OCI-LY3 (cell line): ENCODE data around the gene NCBP1.

ENCODE experiments used
- H2AFZ ChIP-seq: fragments of 200-600, 300-600 bp; shearing (Covaris generic); 2 replicates; pipeline ENCODE4 v1.6.0; 2014; ENCODE audit warnings: antibody characterized with exemption, low read depth, low read length
- H3K27ac ChIP-seq: fragments of 200-600, 300-600 bp; sonication (generic); 2 replicates; pipeline ENCODE4 v1.5.1; 2014; ENCODE audit warnings: mild to moderate bottlenecking, low read length, moderate library complexity, mixed read lengths
- H3K27me3 ChIP-seq: fragments of 200-600, 300-600 bp; sonication (generic); 2 replicates; pipeline ENCODE4 v1.6.1; 2014; ENCODE audit warnings: low read depth, low read length, mixed read lengths
- H3K36me3 ChIP-seq: fragments of 200-600, 300-600 bp; sonication (generic); replicated peaks from 2 replicates; pipeline ENCODE3; 2014; ENCODE audit warnings: low read depth, low read length, mixed read lengths
- H3K4me1 ChIP-seq: fragments of 300-600, 200-600 bp; sonication (generic); 2 replicates; pipeline ENCODE4 v1.6.1; 2014; ENCODE audit warnings: low read length, mixed read lengths
- H3K4me2 ChIP-seq: fragments of 200-600, 300-600 bp; sonication (generic); 2 replicates; pipeline ENCODE4 v1.6.1; 2014; ENCODE audit warnings: low read length, mixed read lengths
- H3K4me3 ChIP-seq: fragments of 300-600, 200-600 bp; sonication (generic); 2 replicates; pipeline ENCODE4 v1.5.1; 2014; ENCODE audit warnings: antibody characterized with exemption, mild to moderate bottlenecking, low read length, moderate library complexity
- H3K79me2 ChIP-seq: fragments of 300-600, 200-600 bp; shearing (Covaris generic); 2 replicates; pipeline ENCODE4 v1.6.1; 2014; ENCODE audit warnings: mild to moderate bottlenecking, low read length, mixed read lengths
- H3K9ac ChIP-seq: fragments of 300-600, 200-600 bp; shearing (Covaris generic); 2 replicates; pipeline ENCODE4 v1.6.0; 2014; ENCODE audit warnings: mild to moderate bottlenecking, low read length, moderate library complexity
- H3K9me3 ChIP-seq: fragments of 200-600, 300-600 bp; shearing (Covaris generic); 2 replicates; pipeline ENCODE4 v1.6.1; 2014; ENCODE audit warnings: low read length, mixed read lengths; ENCODE audit not compliant: insufficient read depth
- H4K20me1 ChIP-seq: fragments of 200-600, 300-600 bp; sonication (generic); 2 replicates; pipeline ENCODE4 v1.6.1; 2016; ENCODE audit warnings: low read length, mixed read lengths; ENCODE audit not compliant: insufficient read depth
- EZH2phosphoT487 ChIP-seq: fragments of 200-600 bp; shearing (Covaris generic); IDR thresholded peaks from 2 replicates; pipeline ENCODE4 v1.6.1; 2018; ENCODE audit warnings: antibody characterized with exemption, mixed run types, low read depth
- TF ChIP-seq, protein P1 (sequence below): fragments of 200-600, 300-600 bp; sonication (generic); IDR thresholded peaks from 2 replicates; pipeline ENCODE4 v1.5.1; 2014; ENCODE audit warnings: antibody characterized with exemption, low read length, low read depth

Gene NCBP1

DNA sequence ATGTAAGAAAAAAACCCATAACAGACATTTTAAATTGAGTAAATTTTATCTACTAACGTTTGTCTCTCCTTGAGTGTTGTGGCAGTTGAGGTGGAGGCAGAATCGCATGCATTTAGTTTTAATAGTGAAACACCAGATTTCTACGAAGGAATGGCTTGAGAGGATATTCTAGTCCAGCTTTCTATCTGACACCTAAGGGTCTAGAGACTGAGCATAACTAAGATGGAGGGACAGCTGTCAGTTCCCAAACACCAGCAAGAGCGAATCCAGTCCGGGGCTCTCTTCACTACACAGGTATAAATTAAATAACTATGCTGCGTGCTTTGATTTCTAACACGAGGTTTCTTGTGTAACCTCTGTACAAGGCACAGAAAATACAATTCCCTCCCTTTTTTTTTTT, 1.4 kb downstream of the NCBP1 start:
- Histone ChIP-seq H3K36me3 (no peaks in the 10 kb centered on the region), H3K9ac (peak overlapping the region; percentile 85), H3K79me2 (peaks cover 87% of the 10 kb centered on the region), H3K27me3 (no peaks in the 10 kb centered on the region), H3K4me2 (peak overlapping the region; percentile 61), H3K9me3 (no peaks in the 10 kb centered on the region), H2AFZ (no peak overlapping the region), H3K4me1 (peaks cover 32% of the 10 kb centered on the region), H3K27ac (no peak overlapping the region), H3K4me3 (peak overlapping the region; percentile 88), H4K20me1 (peaks cover 33% of the 10 kb centered on the region)
- no peak for TF ChIP-seq EZH2phosphoT487
- TF ChIP-seq, protein P1, sequence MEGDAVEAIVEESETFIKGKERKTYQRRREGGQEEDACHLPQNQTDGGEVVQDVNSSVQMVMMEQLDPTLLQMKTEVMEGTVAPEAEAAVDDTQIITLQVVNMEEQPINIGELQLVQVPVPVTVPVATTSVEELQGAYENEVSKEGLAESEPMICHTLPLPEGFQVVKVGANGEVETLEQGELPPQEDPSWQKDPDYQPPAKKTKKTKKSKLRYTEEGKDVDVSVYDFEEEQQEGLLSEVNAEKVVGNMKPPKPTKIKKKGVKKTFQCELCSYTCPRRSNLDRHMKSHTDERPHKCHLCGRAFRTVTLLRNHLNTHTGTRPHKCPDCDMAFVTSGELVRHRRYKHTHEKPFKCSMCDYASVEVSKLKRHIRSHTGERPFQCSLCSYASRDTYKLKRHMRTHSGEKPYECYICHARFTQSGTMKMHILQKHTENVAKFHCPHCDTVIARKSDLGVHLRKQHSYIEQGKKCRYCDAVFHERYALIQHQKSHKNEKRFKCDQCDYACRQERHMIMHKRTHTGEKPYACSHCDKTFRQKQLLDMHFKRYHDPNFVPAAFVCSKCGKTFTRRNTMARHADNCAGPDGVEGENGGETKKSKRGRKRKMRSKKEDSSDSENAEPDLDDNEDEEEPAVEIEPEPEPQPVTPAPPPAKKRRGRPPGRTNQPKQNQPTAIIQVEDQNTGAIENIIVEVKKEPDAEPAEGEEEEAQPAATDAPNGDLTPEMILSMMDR, result no peak

DNA sequence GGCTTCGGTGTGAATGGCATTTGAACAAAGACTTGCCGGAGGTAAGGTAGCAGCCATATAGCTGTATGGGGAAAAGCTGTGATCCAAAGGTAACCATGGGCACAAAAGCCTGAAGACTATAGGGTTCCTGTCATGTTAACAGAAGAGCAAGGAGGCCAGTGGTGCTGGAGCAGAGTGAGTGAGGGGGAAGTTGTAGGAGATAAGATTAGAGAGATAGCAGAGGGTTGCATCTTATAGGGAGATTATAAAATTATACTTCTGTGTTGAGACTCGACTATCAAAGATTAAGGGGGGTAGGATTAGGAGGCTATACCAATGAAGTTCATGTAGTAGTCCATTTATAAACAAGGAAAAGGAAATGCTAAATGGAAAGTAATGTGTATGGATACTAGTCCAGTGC, 3.3 kb downstream of the NCBP1 start:
- H2AFZ ChIP-seq, result no peak overlapping the region
- no peak overlapping the region for H3K4me3 ChIP-seq
- peak overlapping the region; percentile 28 for H3K4me2 ChIP-seq
- no peak overlapping the region for H3K9ac ChIP-seq
- H3K4me1 ChIP-seq, result peaks cover 26% of the 10 kb centered on the region
- no peaks in the 10 kb centered on the region for H3K27me3 ChIP-seq
- peaks cover 5% of the 10 kb centered on the region for H3K36me3 ChIP-seq
- no peaks in the 10 kb centered on the region for H3K9me3 ChIP-seq
- peaks cover 36% of the 10 kb centered on the region for H4K20me1 ChIP-seq
- H3K79me2 ChIP-seq, result peaks cover 89% of the 10 kb centered on the region
- no peak overlapping the region for H3K27ac ChIP-seq
- TF ChIP-seq EZH2phosphoT487, result no peak
- TF ChIP-seq, protein P1, result no peak

DNA sequence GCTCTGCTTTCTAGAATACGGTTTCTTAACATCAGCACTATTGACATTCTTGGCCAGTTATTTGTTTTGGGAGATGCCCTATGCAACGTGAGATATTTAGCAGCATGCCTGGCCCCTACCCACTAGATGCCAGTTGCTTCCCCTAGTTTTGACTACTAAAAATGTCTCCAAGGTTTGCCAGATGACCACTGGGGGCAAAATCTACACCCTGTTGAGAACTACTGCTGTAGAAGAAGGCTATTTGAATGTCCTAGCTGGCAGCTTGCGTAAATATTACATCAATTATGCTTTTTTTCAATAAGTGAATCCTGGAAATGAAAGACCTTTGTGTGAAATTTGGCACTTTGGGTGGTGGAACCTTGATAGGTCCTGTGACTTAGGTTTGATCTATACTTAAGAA, 5.0 kb downstream of the NCBP1 start:
- peaks cover 22% of the 10 kb centered on the region for H3K36me3 ChIP-seq
- H3K27me3 ChIP-seq, result no peaks in the 10 kb centered on the region
- H3K4me1 ChIP-seq, result peaks cover 25% of the 10 kb centered on the region
- TF ChIP-seq, protein P1, result peak; percentile 16
- TF ChIP-seq EZH2phosphoT487, result no peak
- H3K79me2 ChIP-seq, result peaks cover 87% of the 10 kb centered on the region
- no peak overlapping the region for H3K4me3 ChIP-seq
- no peaks in the 10 kb centered on the region for H3K9me3 ChIP-seq
- H4K20me1 ChIP-seq, result peaks cover 37% of the 10 kb centered on the region
- no peak overlapping the region for H3K4me2 ChIP-seq
- no peak overlapping the region for H3K27ac ChIP-seq
- H3K9ac ChIP-seq, result no peak overlapping the region
- no peak overlapping the region for H2AFZ ChIP-seq

DNA sequence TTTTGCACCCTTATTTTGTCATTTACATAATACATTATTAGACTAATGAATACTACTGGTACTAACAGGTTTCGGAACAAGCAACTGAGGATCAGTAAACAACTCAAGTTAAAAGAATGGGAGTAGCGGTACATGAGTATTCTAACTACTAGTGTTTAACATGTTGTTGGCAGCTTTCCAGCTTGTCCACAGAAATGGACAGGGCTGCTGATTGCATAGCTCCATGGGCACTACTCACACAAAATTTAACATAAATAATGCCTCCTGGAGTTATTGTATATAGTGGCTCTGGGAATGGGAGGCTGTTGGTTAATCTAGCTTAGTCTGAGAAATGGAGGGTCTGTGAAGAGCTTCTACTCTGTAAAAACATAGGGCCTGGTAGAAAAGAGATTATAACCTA, 6.7 kb downstream of the NCBP1 start:
- Histone ChIP-seq H3K9ac (no peak overlapping the region), H3K4me3 (no peak overlapping the region), H3K36me3 (peaks cover 38% of the 10 kb centered on the region)

More for the DNA sequence above, 6.7 kb downstream of the NCBP1 start:
- H2AFZ ChIP-seq, result no peak overlapping the region
- H4K20me1 ChIP-seq, result peaks cover 39% of the 10 kb centered on the region
- H3K4me1 ChIP-seq, result peaks cover 17% of the 10 kb centered on the region
- no peak for TF ChIP-seq EZH2phosphoT487
- TF ChIP-seq, protein P1, result no peak
- no peaks in the 10 kb centered on the region for H3K9me3 ChIP-seq
- no peak overlapping the region for H3K4me2 ChIP-seq
- peaks cover 76% of the 10 kb centered on the region for H3K79me2 ChIP-seq
- no peak overlapping the region for H3K27ac ChIP-seq
- H3K27me3 ChIP-seq, result no peaks in the 10 kb centered on the region
